MM.1S (cell line): ENCODE results near the gene APLP2.

Experiments
- EZH2 ChIP-seq: fragments of 300-600 bp; sonication (generic); optimal IDR thresholded peaks from 2 replicates; pipeline ENCODE3; 2017; ENCODE audit warnings: low read depth, mild to moderate bottlenecking, antibody characterized with exemption, low read length, mixed read lengths
- EZH2phosphoT487 ChIP-seq: fragments of 300-600 bp; sonication (generic); IDR thresholded peaks from 2 replicates; pipeline ENCODE4 v1.6.1; 2018; ENCODE audit warnings: antibody characterized with exemption, low read length
- TF ChIP-seq, protein P1 (sequence below): fragments of 300-600 bp; sonication (generic); IDR thresholded peaks from 2 replicates; pipeline ENCODE4 v1.5.1; 2016; ENCODE audit warnings: antibody characterized with exemption, low read length, mixed read lengths

DNA sequence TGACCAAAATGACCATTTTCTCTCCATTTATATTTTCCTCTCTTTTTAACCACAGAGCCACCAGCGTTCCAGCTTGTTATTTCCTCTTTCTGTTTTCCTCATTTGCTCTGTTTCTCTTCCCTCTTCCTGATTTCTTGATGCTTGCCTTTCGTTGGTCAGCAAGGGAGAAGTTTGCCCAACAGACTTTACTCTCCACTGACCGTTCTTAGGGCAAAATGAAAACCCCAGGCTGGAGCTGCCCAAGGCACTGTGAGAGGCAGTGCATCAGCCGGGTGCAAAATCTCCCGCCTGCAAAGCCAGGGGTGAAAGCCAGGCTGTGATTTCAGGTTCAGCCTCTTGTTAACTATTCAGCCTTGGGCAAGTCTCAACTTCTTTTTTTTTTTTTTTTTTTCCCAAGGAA is 26.1 kb upstream of the APLP2 start:
- TF ChIP-seq, protein P1, sequence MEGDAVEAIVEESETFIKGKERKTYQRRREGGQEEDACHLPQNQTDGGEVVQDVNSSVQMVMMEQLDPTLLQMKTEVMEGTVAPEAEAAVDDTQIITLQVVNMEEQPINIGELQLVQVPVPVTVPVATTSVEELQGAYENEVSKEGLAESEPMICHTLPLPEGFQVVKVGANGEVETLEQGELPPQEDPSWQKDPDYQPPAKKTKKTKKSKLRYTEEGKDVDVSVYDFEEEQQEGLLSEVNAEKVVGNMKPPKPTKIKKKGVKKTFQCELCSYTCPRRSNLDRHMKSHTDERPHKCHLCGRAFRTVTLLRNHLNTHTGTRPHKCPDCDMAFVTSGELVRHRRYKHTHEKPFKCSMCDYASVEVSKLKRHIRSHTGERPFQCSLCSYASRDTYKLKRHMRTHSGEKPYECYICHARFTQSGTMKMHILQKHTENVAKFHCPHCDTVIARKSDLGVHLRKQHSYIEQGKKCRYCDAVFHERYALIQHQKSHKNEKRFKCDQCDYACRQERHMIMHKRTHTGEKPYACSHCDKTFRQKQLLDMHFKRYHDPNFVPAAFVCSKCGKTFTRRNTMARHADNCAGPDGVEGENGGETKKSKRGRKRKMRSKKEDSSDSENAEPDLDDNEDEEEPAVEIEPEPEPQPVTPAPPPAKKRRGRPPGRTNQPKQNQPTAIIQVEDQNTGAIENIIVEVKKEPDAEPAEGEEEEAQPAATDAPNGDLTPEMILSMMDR: no peak
- TF ChIP-seq EZH2 (no peak), EZH2phosphoT487 (no peak)
